GM12878 (cell line): ENCODE results near the gene EEF1G.

Experiments
- MYC ChIP-seq: IDR thresholded peaks from 2 replicates; pipeline ENCODE4 v1.6.1; 2011; ENCODE audit warnings: mild to moderate bottlenecking, low read length, moderate library complexity, inconsistent platforms; ENCODE audit not compliant: insufficient read depth, insufficient replicate concordance, insufficient read length, severe bottlenecking
- POLR2A ChIP-seq: IDR thresholded peaks from 2 replicates; pipeline ENCODE4 v1.6.1; 2011; ENCODE audit warnings: low read depth, mild to moderate bottlenecking, low read length
- POLR2AphosphoS5 ChIP-seq: IDR thresholded peaks from 2 replicates; pipeline ENCODE4 v1.6.1; 2011; ENCODE audit warnings: mild to moderate bottlenecking, low read length, inconsistent platforms

DNA sequence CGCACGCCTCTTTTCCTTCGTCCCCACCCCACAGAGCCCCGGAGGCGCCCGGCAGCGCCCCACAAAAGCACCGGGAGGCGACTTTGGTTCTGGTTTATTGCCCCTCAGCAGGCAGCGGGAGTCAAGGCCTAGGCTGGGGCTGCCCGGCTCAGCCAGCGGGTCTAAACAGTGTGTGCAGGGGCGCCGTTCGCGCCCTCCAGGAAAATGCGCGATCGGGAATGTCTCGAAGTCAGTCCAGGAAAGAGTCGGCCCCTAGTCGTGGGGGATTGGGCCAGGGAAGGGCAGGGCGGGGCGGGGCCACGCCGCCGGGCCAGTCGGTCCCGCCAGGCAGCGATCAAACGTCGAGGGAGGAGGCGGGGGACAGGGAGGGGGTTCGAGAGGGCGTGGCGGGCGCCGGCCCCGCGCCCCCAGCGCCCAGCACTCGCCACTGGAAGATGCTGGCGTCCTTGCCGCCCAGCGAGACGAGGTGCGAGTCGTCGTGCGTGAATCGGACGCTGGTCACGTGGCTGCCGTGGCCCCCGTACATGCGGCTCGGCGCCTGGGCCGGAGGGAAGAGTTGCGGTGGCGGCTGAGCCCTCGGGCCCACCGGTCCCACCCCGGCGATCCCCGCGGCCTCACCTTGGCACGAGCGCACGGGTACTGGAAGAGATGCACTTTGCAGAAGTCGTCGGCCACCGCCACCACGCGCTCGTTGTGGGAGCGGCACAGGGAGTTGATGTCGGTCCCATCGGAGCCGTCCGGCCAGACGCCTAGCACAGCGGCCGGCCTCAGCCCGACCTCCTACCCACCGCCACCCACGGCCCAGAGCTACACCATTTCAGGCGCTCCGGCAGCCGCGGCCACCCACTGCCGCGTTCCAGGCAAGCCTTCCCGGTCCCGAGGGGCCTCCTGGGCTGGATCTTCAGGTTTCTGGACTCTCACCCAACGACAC, 28.7 kb upstream of the EEF1G start:
- TF ChIP-seq MYC, result no peak
- TF ChIP-seq POLR2A, result no peak; the same call in 1 of the 2 replicates
- no peak for TF ChIP-seq POLR2AphosphoS5
